Thymus (tissue), 11 donors: ENCODE measurements around the gene TMIGD2. TPM values are rescaled to one million over a fixed set of nuclear protein-coding genes. Genes with fewer than 3 reads are reported as not detected.
"Not testable (repeated sequence)": the region's sequence is repeated elsewhere in the genome, so short reads cannot be mapped to it uniquely, and the experiment has no call there.

Experiments
- DNase-seq, 9 donors: peaks; one replicate each; pipeline ENCODE4 v3.0.0-alpha.2; 2013; ENCODE audit warnings: low spot score in 9 of 9, low read depth in 6 of 9, missing footprints in 1 of 9
- H3K27ac ChIP-seq, 2 donors: one replicate each; pipeline ENCODE4 v1.5.1; 2013; ENCODE audit warnings: control low read depth in 1 of 2, low read depth in 1 of 2, low read length in 1 of 2, mild to moderate bottlenecking in 1 of 2, moderate library complexity in 1 of 2
- H3K27me3 ChIP-seq, 2 donors: one replicate each; pipeline ENCODE4 v1.5.1; 2013; ENCODE audit warnings: low read length in 1 of 2; ENCODE audit not compliant: control insufficient read depth in 2 of 2, insufficient read depth in 1 of 2
- H3K36me3 ChIP-seq, 2 donors: one replicate each; pipeline ENCODE4 v1.5.1; 2013; ENCODE audit warnings: low read length in 1 of 2, mild to moderate bottlenecking in 1 of 2, moderate library complexity in 1 of 2; ENCODE audit not compliant: control insufficient read depth in 2 of 2, insufficient read depth in 2 of 2
- H3K4me1 ChIP-seq, 2 donors: one replicate each; pipeline ENCODE4 v1.5.1; 2013; ENCODE audit warnings: low read length in 2 of 2; ENCODE audit not compliant: control insufficient read depth in 2 of 2, insufficient read depth in 2 of 2
- H3K4me3 ChIP-seq, 2 donors: one replicate each; pipeline ENCODE4 v1.5.1; 2013; ENCODE audit warnings: low read length in 2 of 2, control low read depth in 1 of 2, mild to moderate bottlenecking in 1 of 2
- H3K9me3 ChIP-seq, 2 donors: one replicate each; pipeline ENCODE4 v1.5.1; 2013; ENCODE audit warnings: low read length in 1 of 2, mild to moderate bottlenecking in 1 of 2; ENCODE audit not compliant: control insufficient read depth in 2 of 2, insufficient read depth in 1 of 2
- WGBS: extraction: QIAGEN DNeasy Blood & Tissue Kit; methylation state at CpG from one replicate; pipeline ENCODE4 v1.1.7; 2013; 5-methylcytosine and 5-hydroxymethylcytosine counted together
- polyA plus RNA-seq: library from polyadenylated mRNA; stranded (reverse); fragments of 200-250 nt; gene quantifications from one replicate; pipeline ENCODE4 v1.2.3, GENCODE V29; 2013
- total RNA-seq: library from RNA; stranded (reverse); fragments of 120-200 nt; gene quantifications from one replicate; pipeline ENCODE4 v1.2.4, GENCODE V29; 2013
- donor health status: healthy.

Gene TMIGD2
- total and polyA plus RNA-seq, 2 donors: 64.8 to 87.9 TPM

DNA sequence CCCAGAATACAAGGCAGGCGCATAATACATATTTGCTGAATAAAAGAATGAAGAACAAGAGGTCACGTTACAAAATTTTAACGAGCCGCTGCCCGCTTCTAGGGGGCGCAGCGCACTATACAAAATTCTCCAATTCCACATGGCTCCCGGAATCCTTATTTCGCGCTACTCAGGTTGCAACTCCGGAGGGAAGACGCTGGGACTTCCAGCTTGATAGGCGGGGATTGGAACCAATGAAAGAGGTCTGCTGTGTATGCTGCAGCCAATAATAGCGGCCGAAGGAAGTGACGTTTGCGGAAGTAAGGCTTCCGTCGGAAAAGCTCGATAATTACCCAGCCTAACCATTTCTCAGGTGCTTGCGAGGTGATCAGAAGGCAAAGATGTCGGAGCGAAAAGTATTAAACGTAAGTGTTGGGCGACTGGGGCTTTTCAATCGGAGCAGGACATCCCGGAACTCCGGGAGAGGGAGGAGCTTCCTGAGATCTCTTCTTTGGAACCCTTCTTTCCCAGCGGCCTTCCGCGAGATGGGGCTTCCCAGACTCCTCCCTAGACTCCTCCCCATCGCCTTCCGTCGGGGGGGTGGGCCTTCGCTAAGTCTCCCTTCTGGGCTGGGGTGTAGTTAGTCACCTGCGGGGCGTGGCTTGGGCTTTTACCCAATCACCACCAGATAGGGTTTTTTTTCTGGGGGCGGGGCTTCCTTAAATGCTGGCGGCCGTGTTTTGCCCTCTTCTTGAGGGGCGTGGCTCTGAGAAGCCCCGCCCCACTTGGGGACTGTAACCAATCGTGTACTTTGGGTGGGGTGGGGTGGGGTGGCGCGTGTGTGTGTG, 55.2 kb downstream of the TMIGD2 start, which contains the start of gene YJU2:
TSS of gene YJU2 (plus strand) at position 314 of the 827 bp plus-strand sequence. CDS start at position 381, 67 bp downstream.
- H3K27me3 ChIP-seq: no peaks in the 10 kb centered on the region
- H3K27ac ChIP-seq: peak within 1 kb of the TSS; percentile 99
- H3K4me3 ChIP-seq: peak within 1 kb of the TSS; percentile 63 to 73
- under 1% methylated on average over 45 of the region's 45 CpGs for WGBS
- DNase-seq: peak; percentile 97 to 100 (median 99)
- peaks cover 0 to 5% of the 10 kb centered on the region in 2 donors for H3K9me3 ChIP-seq
- H3K36me3 ChIP-seq: peaks cover 31% of the 10 kb centered on the region in 2 donors
- peaks cover 4 to 17% of the 10 kb centered on the region in 2 donors for H3K4me1 ChIP-seq

DNA sequence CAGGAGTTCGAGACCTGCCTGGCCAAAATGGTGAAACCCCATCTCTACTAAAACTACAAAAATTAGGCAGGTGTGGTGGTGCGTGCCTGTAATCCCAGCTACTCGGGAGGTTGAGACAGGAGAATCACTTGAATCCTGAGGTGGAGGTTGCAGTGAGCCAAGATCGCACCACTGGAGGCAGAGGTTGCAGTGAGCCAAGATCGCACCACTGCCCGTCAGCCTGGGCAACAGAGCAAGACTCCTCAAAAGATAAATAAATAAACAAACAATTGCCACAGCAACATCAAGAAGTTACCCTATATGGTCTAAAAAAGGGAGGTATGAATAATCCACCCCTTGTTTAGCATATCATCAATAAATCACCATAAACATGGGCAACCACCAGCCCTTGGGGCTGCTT, 56.3 kb downstream of the TMIGD2 start:
- DNase-seq, H3K4me3 ChIP-seq, H3K27me3 ChIP-seq, H3K27ac ChIP-seq: not testable (repeated sequence)
- Histone ChIP-seq H3K9me3 (peaks cover 0 to 12% of the 10 kb centered on the region in 2 donors), H3K4me1 (peaks cover 4 to 17% of the 10 kb centered on the region in 2 donors), H3K36me3 (peaks cover 21 to 22% of the 10 kb centered on the region in 2 donors)
- WGBS: 99% methylated on average over 6 of the region's 6 CpGs

Other genes starting within 250 kb of the TMIGD2 start
- gene ZBTB7A, start 235.5 kb downstream of the TMIGD2 start, total RNA-seq: 5.1 TPM
- 9.4 TPM for gene ZBTB7A, start 235.5 kb downstream of the TMIGD2 start, polyA plus RNA-seq
- 98.4 TPM for gene MAP2K2, start 178.3 kb downstream of the TMIGD2 start, total RNA-seq
- 144 TPM for gene MAP2K2, start 178.3 kb downstream of the TMIGD2 start, polyA plus RNA-seq
- gene CREB3L3, start 148.8 kb downstream of the TMIGD2 start, total RNA-seq: 0.57 TPM
- gene CREB3L3, start 148.8 kb downstream of the TMIGD2 start, polyA plus RNA-seq: 2.0 TPM
- 10.7 TPM for gene SIRT6, start 119.8 kb downstream of the TMIGD2 start, total RNA-seq
- 30.0 TPM for gene SIRT6, start 119.8 kb downstream of the TMIGD2 start, polyA plus RNA-seq
- gene ANKRD24, start 119.7 kb downstream of the TMIGD2 start, total RNA-seq: 0.42 TPM
- gene ANKRD24, start 119.7 kb downstream of the TMIGD2 start, polyA plus RNA-seq: 4.8 TPM
- 5.7 TPM for gene EBI3, start 72.9 kb downstream of the TMIGD2 start, total RNA-seq
- 16.2 TPM for gene EBI3, start 72.9 kb downstream of the TMIGD2 start, polyA plus RNA-seq
- gene YJU2, start 55.3 kb downstream of the TMIGD2 start, total RNA-seq: 22.6 TPM
- 26.8 TPM for gene YJU2, start 55.3 kb downstream of the TMIGD2 start, polyA plus RNA-seq
- 0.80 TPM for gene SHD, start 23.1 kb downstream of the TMIGD2 start, total RNA-seq
- gene SHD, start 23.1 kb downstream of the TMIGD2 start, polyA plus RNA-seq: 0.57 TPM
- 4.3 TPM for gene FSD1, start 2.2 kb upstream of the TMIGD2 start, total RNA-seq
- 19.2 TPM for gene FSD1, start 2.2 kb upstream of the TMIGD2 start, polyA plus RNA-seq
- 20.8 TPM for gene STAP2, start 36.4 kb upstream of the TMIGD2 start, total RNA-seq
- gene STAP2, start 36.4 kb upstream of the TMIGD2 start, polyA plus RNA-seq: 21.3 TPM
- 7.8 TPM for gene MPND, start 41.2 kb upstream of the TMIGD2 start, total RNA-seq
- 16.9 TPM for gene MPND, start 41.2 kb upstream of the TMIGD2 start, polyA plus RNA-seq
- gene SH3GL1, start 98.2 kb upstream of the TMIGD2 start, total RNA-seq: 15.4 TPM
- gene SH3GL1, start 98.2 kb upstream of the TMIGD2 start, polyA plus RNA-seq: 40.6 TPM
- 19.5 TPM for gene CHAF1A, start 100.3 kb upstream of the TMIGD2 start, total RNA-seq
- gene CHAF1A, start 100.3 kb upstream of the TMIGD2 start, polyA plus RNA-seq: 3.5 TPM
- gene UBXN6, start 155.4 kb upstream of the TMIGD2 start, total RNA-seq: 45.1 TPM
- 126 TPM for gene UBXN6, start 155.4 kb upstream of the TMIGD2 start, polyA plus RNA-seq
- 26.2 TPM for gene HDGFL2, start 169.9 kb upstream of the TMIGD2 start, total RNA-seq
- 36.9 TPM for gene HDGFL2, start 169.9 kb upstream of the TMIGD2 start, polyA plus RNA-seq
- 0.19 TPM for gene PLIN4, start 216.1 kb upstream of the TMIGD2 start, total RNA-seq
- gene PLIN4, start 216.1 kb upstream of the TMIGD2 start, polyA plus RNA-seq: 2.3 TPM
- gene PLIN5, start 232.8 kb upstream of the TMIGD2 start, total RNA-seq: 1.2 TPM
- gene PLIN5, start 232.8 kb upstream of the TMIGD2 start, polyA plus RNA-seq: 12.3 TPM
- 0.52 TPM for gene LRG1, start 237.6 kb upstream of the TMIGD2 start, total RNA-seq
- gene LRG1, start 237.6 kb upstream of the TMIGD2 start, polyA plus RNA-seq: 2.1 TPM